C4-2B (cell line): ENCODE measurements around the gene PTPRD.

Experiments used
- ZFX ChIP-seq: fragments of 450-650 bp; IDR thresholded peaks from 2 replicates; pipeline ENCODE4 v1.6.1; 2017
- TF ChIP-seq, protein P1 (sequence below): fragments of 450-650 bp; conservative IDR thresholded peaks from 2 replicates; pipeline ENCODE4 v1.5.1; 2017; ENCODE audit warnings: mild to moderate bottlenecking

DNA sequence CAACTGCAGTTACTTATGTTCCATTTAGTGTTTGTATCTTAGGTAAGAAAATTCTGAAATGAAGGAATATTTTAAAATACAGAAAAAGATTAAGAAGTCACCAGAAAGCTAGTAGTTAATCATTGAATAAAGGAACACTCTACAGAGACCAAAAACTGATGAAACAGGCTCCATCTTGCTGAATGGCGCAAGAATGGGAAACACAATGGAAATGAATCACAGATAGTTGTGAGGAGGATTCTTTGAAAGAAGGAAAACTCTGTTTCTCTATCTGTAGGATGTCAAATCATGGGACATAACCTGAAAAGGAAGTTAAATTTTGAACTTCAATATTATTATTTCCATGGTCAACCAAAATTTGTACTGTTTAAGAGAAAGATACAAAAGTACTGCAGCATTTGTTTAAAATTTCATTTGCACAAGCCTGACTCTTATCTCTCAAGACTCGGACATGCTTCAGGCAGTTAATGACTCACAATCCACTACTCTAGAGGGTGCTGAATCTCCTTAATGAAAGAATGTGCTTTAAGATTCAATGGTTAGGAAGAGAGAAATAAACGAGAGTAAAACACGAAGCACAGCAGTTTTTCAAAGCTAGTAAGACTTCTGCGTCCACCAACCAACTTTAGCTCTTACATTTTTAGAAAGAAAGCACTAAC lies 1748.8 kb downstream of the PTPRD start:
- TF ChIP-seq, protein P1, sequence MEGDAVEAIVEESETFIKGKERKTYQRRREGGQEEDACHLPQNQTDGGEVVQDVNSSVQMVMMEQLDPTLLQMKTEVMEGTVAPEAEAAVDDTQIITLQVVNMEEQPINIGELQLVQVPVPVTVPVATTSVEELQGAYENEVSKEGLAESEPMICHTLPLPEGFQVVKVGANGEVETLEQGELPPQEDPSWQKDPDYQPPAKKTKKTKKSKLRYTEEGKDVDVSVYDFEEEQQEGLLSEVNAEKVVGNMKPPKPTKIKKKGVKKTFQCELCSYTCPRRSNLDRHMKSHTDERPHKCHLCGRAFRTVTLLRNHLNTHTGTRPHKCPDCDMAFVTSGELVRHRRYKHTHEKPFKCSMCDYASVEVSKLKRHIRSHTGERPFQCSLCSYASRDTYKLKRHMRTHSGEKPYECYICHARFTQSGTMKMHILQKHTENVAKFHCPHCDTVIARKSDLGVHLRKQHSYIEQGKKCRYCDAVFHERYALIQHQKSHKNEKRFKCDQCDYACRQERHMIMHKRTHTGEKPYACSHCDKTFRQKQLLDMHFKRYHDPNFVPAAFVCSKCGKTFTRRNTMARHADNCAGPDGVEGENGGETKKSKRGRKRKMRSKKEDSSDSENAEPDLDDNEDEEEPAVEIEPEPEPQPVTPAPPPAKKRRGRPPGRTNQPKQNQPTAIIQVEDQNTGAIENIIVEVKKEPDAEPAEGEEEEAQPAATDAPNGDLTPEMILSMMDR: no peak
- no peak for TF ChIP-seq ZFX
